NOMO-1 treated with dmso at 0.1 percent for 144 hours (cell line): ENCODE results near the gene P3H2.
"Not testable (repeated sequence)": the region's sequence is repeated elsewhere in the genome, so short reads cannot be mapped to it uniquely, and the experiment has no call there.

Source experiments
- DNase-seq: peaks from one replicate; lab custom pipeline; 2025; ENCODE audit not compliant: unreplicated experiment; lab: John Stamatoyannopoulos, UW

Gene P3H2

GRCh38 chr3:189990826-189991225, 129.9 kb downstream of the P3H2 start:
- DNase-seq: no peak

- no peak for DNase-seq
These were observed 131.8 kb downstream of the P3H2 start for GRCh38 chr3:189988854-189989253.

GRCh38 chr3:189988322-189988721, 132.4 kb downstream of the P3H2 start:
- DNase-seq: no peak

GRCh38 chr3:189985948-189986347, 134.7 kb downstream of the P3H2 start:
- DNase-seq: no peak

- no peak for DNase-seq
These were observed 137.1 kb downstream of the P3H2 start for GRCh38 chr3:189983612-189984011.

GRCh38 chr3:189982321-189982945, 138.3 kb downstream of the P3H2 start:
- no peak for DNase-seq

GRCh38 chr3:189981668-189982067, 139.0 kb downstream of the P3H2 start:
- DNase-seq: no peak

GRCh38 chr3:189978753-189979152, 141.9 kb downstream of the P3H2 start:
- DNase-seq: no peak

GRCh38 chr3:189977174-189977573, 143.5 kb downstream of the P3H2 start:
- DNase-seq: no peak

GRCh38 chr3:189975391-189975990, 145.2 kb downstream of the P3H2 start:
- DNase-seq: no peak

- DNase-seq: no peak
These were observed 146.3 kb downstream of the P3H2 start for GRCh38 chr3:189974359-189974758.

GRCh38 chr3:189967254-189967865, 153.3 kb downstream of the P3H2 start:
- peak; percentile 21 for DNase-seq

GRCh38 chr3:189966843-189967242, 153.9 kb downstream of the P3H2 start:
- no peak for DNase-seq

- DNase-seq: no peak
These were observed 155.9 kb downstream of the P3H2 start for GRCh38 chr3:189964623-189965332.

- no peak for DNase-seq
These were observed 158.2 kb downstream of the P3H2 start for GRCh38 chr3:189962466-189962865.

GRCh38 chr3:189961522-189962161, 159.1 kb downstream of the P3H2 start:
- DNase-seq: peak; percentile 67

GRCh38 chr3:189961086-189961485, 159.6 kb downstream of the P3H2 start:
- DNase-seq: not testable (repeated sequence)

- DNase-seq: no peak
These were observed 165.7 kb downstream of the P3H2 start for GRCh38 chr3:189954733-189955665.

GRCh38 chr3:189953551-189953950, 167.1 kb downstream of the P3H2 start:
- DNase-seq: no peak

GRCh38 chr3:189952272-189952671, 168.4 kb downstream of the P3H2 start:
- no peak for DNase-seq
